Tibial nerve (tissue), 4 donors: Measurements from ENCODE around the gene RASL10A.

Source experiments
- EP300 ChIP-seq, 2 donors: sonication (generic); formaldehyde crosslinking; IDR thresholded peaks; one replicate each; pipeline ENCODE4 v1.6.1; 2017; ENCODE audit warnings: antibody characterized with exemption in 2 of 2, mild to moderate bottlenecking in 1 of 2
- POLR2A ChIP-seq, 2 donors: fragments of 450-650 bp; IDR thresholded peaks; one replicate each; pipeline ENCODE4 v1.6.1; 2017; ENCODE audit warnings: antibody characterized with exemption in 2 of 2, mild to moderate bottlenecking in 2 of 2, moderate library complexity in 2 of 2
- TF ChIP-seq, protein P1 (sequence below), 5 experiments: fragments of 200-600 bp in 3 of 5; fragments of 450-650 bp in 2 of 5; sonication (generic) in 3 of 5; IDR thresholded peaks; one replicate each; pipeline ENCODE4 v1.5.1; 2016 to 2019; ENCODE audit warnings: antibody characterized with exemption in 5 of 5, mild to moderate bottlenecking in 3 of 5, moderate library complexity in 2 of 5

DNA sequence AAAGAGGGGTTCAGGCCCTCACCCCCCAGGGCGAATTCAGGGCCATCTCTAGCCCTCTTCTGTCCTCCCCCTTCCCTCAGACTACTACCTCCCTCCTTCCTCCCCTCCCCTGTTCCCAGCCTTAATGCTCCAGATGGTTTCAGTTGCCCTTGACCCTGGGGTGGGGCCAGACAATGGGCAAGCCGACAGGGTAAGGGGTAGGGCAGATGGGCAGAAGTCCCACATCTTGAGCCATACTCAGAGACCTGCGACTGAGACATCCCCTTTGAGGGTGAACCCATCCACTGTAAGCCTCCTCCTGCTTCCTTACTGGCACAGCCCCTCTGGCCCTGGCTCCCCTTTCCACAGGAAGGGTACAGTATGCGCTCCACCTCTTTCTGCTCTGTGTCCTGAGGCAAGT lies 49.6 kb downstream of the RASL10A start:
- TF ChIP-seq POLR2A (IDR thresholded peaks at IDR 0.05) = no peak
- TF ChIP-seq, protein P1, sequence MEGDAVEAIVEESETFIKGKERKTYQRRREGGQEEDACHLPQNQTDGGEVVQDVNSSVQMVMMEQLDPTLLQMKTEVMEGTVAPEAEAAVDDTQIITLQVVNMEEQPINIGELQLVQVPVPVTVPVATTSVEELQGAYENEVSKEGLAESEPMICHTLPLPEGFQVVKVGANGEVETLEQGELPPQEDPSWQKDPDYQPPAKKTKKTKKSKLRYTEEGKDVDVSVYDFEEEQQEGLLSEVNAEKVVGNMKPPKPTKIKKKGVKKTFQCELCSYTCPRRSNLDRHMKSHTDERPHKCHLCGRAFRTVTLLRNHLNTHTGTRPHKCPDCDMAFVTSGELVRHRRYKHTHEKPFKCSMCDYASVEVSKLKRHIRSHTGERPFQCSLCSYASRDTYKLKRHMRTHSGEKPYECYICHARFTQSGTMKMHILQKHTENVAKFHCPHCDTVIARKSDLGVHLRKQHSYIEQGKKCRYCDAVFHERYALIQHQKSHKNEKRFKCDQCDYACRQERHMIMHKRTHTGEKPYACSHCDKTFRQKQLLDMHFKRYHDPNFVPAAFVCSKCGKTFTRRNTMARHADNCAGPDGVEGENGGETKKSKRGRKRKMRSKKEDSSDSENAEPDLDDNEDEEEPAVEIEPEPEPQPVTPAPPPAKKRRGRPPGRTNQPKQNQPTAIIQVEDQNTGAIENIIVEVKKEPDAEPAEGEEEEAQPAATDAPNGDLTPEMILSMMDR (IDR thresholded peaks at IDR 0.05) = no peak
- TF ChIP-seq EP300 (IDR thresholded peaks at IDR 0.05) = no peak
